Omental fat pad (tissue), 4 donors: ENCODE results near the gene FAM193B. TPM values are rescaled to one million over a fixed set of nuclear protein-coding genes. Genes with fewer than 3 reads are reported as not detected.

Experiments used
- ATAC-seq: fragments of 150-250 bp; one replicate; pipeline ENCODE4 v1.9.1; 2016; ENCODE audit warnings: mild to moderate bottlenecking, moderate library complexity; ENCODE audit not compliant: low FRiP score
- DNase-seq: peaks from one replicate; pipeline ENCODE4 v3.0.0-alpha.2; 2019; ENCODE audit warnings: low spot score
- total RNA-seq, 4 donors: library from RNA; depleted of rRNA; stranded (reverse); fragments of >200 nt; gene quantifications; one replicate each; pipeline ENCODE4 v1.1.0, GENCODE V29; 2016
- TF ChIP-seq, protein P1 (sequence below), 3 donors: fragments of 450-650 bp; IDR thresholded peaks; one replicate each; pipeline ENCODE4 v1.5.1; 2016 to 2017; ENCODE audit warnings: antibody characterized with exemption in 3 of 3, mild to moderate bottlenecking in 3 of 3, moderate library complexity in 2 of 3

The FAM193B gene
- total RNA-seq, 4 donors from 2014 or later: 43.3 to 92.5 (median 50.9) TPM

DNA sequence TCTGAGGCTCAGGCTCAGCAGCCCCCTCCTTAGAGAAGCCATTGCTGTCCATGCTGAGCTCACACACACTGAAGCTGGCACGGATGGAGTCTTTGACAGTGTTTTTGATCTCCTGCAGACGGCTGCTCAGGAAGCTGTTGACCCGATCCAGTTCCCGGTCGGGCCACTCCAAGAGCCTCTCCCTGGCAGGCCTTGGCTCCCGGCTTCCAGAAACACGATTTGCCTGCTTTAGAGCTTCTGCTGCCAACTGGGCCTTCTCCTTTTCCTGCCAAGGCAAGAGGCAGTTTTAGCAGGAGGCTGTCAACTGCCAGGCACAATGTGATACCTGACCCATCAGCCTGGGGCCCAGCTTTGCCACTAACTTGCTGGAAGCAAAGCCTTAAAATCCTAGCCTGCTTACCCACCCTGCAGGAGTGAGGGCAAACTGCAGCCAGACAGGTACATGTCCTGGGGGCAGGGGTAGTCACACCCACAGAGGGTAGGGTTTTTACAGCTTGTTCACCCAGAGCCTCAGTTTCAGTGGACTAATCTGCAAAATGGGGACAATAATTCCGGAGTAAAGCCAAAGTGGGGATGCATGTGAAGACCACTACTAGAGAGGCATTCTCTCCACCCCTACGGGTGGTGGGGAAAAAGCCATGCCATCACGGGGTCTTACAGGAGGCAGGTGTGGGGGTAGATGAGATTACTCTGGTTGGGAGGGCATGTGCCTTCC is 29.3 kb downstream of the FAM193B start:
- ATAC-seq (no peak), DNase-seq (no peak)
- TF ChIP-seq, protein P1, sequence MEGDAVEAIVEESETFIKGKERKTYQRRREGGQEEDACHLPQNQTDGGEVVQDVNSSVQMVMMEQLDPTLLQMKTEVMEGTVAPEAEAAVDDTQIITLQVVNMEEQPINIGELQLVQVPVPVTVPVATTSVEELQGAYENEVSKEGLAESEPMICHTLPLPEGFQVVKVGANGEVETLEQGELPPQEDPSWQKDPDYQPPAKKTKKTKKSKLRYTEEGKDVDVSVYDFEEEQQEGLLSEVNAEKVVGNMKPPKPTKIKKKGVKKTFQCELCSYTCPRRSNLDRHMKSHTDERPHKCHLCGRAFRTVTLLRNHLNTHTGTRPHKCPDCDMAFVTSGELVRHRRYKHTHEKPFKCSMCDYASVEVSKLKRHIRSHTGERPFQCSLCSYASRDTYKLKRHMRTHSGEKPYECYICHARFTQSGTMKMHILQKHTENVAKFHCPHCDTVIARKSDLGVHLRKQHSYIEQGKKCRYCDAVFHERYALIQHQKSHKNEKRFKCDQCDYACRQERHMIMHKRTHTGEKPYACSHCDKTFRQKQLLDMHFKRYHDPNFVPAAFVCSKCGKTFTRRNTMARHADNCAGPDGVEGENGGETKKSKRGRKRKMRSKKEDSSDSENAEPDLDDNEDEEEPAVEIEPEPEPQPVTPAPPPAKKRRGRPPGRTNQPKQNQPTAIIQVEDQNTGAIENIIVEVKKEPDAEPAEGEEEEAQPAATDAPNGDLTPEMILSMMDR (IDR thresholded peaks at IDR 0.05): no peak

GRCh38 chr5:177524539-177524900 is 29.8 kb downstream of the FAM193B start:
- ATAC-seq (no peak), DNase-seq (no peak)
- TF ChIP-seq, protein P1 (IDR thresholded peaks at IDR 0.05): no peak

DNA sequence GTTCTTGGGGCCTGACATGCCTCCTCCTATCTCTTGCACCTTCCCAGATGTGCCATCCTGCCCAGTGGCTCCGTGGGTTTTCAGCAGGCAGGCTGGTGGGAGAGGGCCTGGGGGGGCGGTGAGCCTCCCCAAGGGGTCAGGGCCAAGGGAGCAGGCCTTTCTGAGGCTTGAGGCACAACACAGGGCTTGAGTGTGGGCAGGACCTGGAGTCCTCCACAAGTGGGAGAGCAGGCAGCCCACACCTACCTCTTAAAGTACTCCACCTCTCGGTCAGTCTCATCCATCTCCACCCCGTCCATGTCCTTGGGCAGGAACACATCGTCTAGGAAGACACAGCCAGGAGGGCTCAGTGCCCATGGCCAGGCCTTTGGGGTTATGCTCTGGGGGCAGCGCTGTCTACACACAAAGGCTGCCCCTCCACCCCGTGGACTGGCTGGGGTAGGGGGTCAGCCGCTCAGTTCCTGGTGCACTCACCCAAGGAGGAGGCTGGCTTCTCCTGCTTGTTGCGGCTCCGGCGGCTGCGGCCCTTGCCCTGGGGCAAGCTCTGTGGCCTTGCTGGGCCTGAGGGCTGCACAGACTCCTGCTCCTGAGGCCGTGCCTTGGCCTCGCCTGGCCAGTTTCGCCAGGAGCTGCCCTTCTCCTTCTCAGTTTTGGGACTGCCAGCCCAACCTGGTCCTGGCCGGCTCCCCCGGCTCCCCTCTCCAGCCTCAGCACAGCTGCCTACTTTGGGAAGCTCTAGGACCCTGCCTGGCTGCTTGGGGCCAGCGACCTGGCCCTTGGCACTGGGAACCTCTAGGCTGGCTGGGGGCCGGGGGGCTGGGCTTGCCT is 30.4 kb downstream of the FAM193B start:
- DNase-seq (no peak), ATAC-seq (no peak)
- TF ChIP-seq, protein P1 (IDR thresholded peaks at IDR 0.05): no peak

- DNase-seq: no peak
- TF ChIP-seq, protein P1 (IDR thresholded peaks at IDR 0.05): no peak
Measured at GRCh38 chr5:177520916-177521513, 33.3 kb downstream of the FAM193B start.

DNA sequence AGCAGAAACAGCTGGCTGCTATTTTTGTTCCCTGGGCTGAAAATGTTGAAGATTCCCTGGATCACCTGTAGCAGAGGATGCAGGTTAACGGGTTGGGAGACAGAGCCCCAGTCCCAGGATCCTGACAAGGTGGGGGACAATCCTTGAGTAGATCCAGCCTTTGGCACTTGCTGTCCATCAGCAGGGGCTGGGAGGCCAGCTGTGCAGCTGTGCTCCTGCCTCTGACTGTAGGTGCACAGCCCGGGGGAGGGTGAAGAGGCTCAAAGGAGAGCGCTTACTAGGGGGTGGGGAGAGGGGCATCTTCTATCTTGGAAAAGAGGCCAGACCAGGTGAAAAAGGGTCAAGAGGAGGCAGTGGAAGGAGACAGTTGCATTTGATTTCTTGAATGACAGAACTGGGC is 34.1 kb downstream of the FAM193B start:
- no peak for DNase-seq

More at GRCh38 chr5:177520916-177521513, 33.3 kb downstream of the FAM193B start:
- ATAC-seq: no peak

GRCh38 chr5:177519463-177520235 is 34.7 kb downstream of the FAM193B start:
- TF ChIP-seq, protein P1 (IDR thresholded peaks at IDR 0.05): no peak
- ATAC-seq (no peak), DNase-seq (no peak)

More for the DNA sequence above, 34.1 kb downstream of the FAM193B start:
- TF ChIP-seq, protein P1 (IDR thresholded peaks at IDR 0.05): no peak
- no peak for ATAC-seq
